GM11168 (cell line): ENCODE measurements around the gene OVAAL.
"Not testable (repeated sequence)": the region's sequence is repeated elsewhere in the genome, so short reads cannot be mapped to it uniquely, and the experiment has no call there.

ENCODE experiments used
- in situ Hi-C: fragments of 300-500 bp; cut with MboI; formaldehyde crosslinking; loops from one replicate; pipeline ENCODE4 v1.12.0; 2022; ENCODE audit warnings: low sequenced_read_pairs; ENCODE audit not compliant: unreplicated experiment

The OVAAL gene

DNA sequence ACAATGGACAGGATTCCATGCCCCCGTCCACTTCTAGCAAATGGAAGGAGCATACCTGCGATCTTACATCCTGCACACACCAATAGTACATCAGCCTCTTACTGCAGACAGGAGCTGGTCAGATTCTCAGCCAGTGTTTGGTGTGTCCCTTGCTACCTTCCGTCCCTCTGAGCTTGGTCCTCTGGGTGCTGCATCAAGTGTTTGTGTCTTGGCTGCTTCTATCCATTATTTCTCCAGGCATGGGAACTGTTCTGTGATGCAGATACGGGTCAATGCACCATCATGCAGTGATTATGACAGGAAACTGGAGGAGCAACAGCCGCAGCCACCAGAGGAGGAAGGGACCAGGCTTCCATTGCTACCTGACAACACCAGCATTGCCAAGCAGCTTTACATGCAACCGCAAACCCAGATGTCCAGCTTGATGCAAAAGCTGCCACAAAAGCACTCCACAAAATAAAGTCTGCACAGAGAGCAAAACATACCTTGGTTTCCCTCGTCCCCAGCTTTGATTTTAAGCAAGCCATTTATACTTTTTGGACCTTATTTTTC, 21.9 kb upstream of the OVAAL start:
- in situ Hi-C loops: loop anchor here (5.0 kb wide), 1 partner anchor 320 kb away; no protein-coding TSS in a partner anchor

DNA sequence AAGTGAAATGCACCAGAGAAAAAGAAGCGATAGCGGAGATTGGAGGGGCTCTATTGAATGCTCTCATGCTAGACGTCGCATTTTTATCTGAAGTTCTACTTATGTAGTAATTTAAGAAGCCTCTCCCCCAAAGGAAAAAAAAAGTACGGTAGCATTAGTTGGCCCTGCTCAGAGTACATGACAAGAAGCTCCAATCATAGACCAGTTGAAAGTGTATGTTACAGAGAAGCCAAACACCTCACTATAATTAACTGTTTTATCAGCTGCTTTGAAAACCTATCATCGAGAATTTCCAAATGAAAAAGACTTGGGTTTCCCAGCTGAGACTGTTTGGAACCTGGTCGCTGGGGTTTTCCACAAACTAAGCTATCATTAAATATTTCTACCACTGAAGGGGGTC, 19.6 kb upstream of the OVAAL start:
- in situ Hi-C loops: loop anchor here (5.0 kb wide), 1 partner anchor 318 kb away; no protein-coding TSS in a partner anchor

DNA sequence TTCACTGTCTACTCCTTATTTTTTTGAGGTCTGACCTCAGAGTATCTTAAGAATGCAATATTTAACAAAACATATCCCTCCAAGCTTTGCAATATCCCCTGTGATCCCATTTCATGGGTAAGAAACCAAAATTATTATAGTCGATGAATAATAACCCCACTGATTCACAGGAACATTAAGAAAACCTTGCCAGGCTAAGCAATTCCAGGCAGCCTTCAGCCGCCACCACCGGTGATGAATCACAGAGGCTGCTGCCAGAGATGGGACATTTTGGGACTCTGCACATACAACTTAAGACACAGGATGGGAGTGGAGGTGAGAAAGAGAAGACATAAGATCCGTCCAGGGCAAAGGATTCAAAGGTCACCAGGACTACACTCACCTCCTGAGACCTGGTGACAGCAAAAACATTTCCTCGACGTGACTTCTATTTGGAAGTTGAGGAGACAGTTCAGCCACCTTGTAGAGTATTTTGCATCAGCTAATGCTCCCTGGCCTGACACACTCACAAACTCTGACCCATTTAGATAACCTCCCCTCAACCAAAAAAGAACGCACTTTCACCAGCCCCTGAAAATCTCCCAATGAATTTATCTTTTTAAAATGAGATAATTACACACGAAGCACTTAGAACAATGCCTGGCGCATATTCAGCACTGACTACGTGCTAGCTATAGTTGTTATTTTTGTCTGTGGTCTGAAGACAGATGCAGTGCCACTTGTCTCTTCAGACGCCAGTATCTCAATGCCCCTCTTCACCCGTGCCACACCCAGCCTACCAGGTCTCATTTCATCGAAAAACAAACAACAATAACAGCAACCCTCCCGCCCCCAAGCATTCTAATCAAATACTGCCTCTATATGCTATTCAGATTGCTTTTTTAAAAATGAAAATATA, 17.8 kb upstream of the OVAAL start:
- in situ Hi-C loops: no loop called here

DNA sequence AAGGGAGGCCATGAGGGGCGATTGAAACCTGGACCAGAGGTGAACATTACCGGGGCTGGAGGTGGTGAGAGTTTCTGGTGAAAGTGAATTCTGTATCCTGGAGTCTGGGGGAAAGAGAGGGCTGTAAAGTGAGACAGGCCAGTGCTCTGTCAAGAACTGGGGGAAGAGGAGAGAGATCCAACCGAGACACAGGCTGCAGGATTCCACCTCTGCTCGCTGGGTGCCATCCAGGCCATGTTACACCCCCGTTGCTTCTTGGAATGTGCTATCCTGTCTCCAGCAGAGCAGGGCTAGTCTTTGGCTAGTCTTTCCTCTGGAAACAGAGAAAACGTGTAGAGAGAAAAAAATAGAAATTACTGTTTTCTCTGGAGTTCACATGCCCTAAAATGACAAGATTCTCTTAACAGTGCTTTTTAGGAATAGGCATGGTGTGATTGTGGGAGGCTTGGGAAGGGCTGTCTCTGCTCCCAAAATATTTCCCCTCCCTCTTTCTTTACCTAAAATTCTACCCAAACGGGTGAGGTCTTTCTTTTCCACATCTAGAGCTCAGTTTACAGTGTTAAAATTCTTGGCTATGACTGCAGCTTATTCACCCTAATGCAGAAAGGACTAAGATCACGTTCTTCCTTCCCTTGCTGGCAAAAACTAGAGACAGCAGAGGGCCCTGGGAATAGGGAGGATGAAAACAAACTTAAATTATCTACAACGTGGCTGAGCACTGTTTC, 16.5 kb upstream of the OVAAL start:
- in situ Hi-C loops: no loop called here

DNA sequence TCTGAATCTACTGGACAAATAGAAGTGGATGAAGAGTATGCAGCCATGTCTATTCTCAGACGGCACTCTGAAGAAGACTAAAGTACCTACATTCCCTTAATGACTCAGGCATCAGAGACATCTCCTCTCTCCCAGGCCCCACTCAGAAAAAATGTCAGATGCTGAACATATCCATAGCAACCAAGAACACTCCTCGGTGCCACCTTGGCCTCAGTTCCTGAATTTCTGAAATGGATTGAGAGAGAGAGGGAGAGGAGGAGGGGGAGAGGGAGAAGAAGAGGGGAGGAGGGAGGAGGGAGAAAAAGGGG, 16.0 kb upstream of the OVAAL start:
- in situ Hi-C loops: no loop called here

DNA sequence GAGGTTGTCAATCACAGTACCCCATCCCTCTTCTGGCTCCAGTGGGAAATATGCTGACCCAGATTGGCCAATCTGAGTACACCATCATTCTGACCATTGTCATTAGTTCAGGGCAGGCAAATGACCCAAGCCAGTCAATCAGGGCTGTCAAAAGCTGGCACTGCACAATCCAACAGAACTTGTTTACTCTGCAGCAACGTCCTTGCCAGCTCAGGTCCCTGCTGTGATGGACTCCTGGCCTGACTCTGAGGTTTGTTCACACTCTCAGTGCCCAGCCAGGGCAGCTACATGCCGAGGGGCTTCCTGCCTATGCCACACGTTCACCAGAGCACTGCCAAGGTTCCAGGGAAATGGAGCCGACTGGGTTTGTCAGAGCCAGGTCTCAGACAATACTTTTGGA, 14.7 kb upstream of the OVAAL start:
- in situ Hi-C loops: no loop called here

DNA sequence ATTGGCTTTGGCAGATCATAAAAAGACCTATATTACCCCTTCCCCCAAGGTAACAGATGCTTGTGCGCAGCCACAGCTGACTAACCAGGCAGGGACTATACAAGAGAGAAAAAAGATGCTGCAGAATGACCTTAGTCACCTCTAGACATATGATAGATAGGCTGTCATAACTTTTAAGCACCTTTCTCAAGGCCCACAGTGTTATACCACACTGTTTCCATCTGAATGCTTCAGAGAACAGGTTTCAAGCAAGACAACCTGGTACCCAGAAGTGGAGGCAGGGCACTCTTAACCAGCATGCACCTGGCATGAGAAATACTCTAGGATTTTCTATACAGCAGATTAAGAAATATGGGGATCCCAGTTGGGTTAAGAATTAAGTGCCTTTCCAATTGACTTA, 12.8 kb upstream of the OVAAL start:
- in situ Hi-C loops: no loop called here

DNA sequence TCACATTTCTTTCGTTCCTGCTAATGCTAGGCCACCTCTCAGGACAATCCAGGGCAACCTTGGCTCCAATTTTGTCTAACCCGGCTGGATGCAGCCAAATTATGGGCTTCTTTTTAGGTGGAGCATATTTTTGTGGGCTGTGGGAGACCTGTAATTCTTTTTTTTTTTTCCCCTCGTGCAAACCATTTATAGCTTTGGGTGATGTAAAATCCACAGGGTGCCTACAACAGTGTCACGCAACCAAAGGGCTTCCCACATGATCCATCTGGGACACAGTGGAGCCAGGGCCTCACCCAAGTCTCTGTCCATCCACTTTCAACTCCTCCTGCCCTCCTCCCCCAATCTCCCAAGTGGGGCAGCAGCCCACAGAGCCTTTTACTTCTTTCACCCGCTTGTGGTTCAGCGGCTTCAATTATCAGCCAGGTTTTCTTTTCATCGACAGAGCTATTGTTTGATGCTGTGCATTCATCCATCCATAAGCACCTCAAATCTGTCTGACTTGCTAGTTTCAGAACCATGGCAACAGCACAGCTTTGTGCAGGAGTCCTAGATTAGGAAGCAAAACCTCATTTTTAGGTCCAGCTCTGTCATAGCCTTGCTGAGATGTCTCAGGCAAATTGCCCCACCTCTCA, 10.0 kb upstream of the OVAAL start:
- in situ Hi-C loops: no loop called here

DNA sequence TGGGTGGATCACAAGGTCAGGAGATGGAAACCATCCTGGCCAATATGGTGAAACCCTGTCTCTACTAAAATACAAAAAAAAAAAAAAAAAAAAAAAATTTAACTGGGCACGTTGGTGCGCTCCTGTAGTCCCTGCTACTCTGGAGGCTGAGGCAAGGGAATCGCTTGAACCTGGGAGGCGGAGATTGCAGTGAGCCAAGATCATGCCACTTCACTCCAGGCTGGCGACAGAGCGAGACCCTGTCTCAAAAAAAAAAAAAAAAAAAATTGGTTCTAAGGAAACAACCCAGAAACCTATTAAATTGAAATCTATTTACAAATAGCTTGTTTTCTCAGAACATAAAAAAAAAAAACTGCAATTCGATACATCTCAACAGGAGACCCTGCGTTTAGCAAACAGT, 9.0 kb upstream of the OVAAL start:
- in situ Hi-C loops: not testable (repeated sequence)

DNA sequence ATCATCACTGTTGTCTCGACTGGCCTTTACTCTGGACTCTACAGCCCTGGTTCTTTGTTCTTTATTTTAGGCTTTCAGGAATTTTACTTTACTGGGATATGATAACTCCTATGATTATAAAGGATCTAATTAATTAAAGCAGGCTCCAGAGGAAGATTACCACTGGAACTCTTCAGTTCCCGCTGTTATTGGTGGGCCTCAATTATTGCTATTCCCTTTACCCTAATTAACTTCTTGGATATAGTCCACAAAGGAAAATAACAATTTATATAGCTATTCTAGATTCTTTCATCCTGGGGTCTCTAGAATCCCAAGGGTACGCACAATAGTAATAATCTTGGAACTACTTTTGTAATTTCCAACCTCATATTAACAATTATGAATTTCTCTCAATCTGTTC, 8.5 kb upstream of the OVAAL start:
- in situ Hi-C loops: no loop called here

DNA sequence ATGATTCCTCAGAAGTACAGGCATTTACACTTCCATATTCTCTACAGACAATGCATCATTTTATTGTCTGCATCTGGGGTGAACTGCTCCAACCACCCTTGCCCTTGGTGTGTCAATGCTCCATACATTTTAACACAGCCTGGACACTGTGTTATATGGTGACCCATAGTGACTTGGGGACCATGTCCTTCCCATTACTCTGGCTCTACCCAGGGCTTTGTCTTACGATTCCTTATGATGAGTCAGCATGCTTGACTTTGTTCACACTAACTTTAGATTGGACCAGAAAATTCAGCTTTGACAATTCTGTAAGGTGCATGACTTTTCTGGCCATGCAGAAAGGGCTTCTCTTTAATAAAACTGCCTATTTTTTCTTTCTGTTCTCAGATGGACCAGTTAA, 6.8 kb upstream of the OVAAL start:
- in situ Hi-C loops: no loop called here

DNA sequence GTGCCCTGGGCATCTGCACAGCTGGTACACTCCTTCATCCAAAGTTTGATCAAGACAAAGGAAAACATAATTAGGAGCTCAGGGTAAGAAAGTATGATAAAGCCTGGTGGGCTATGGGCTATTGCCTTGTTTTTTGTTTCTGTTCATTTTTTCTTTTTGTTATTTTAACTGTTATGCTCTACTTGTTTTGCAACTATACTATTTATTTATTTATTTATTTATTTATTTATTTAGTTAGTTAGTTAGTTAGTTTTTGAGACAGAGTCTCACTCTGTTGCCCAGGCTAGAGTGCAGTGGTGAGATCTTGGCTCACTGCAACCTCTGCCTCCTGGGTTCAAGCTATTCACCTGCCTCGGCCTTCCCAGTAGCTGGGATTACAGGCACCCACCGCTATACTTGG, 5.7 kb upstream of the OVAAL start:
- in situ Hi-C loops: not testable (repeated sequence)

DNA sequence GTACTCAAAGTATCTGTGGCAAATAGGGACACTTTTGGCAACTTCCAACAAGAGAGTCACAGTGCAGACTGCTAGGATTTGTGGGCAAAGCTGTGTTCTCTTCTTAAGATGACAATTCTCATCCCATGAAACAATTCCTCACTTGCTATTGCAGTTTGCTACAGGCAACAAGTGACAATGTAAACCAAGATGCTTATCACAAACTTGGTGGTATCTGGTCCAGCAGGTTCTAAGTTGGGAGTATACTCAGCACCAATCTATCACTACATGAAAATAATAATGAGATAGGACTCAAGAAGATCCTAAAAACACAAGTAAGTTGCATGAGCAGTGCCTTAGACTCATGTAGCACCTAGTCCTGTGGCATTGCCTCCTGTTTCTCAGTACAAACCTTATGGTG, 3.4 kb upstream of the OVAAL start:
- in situ Hi-C loops: no loop called here

DNA sequence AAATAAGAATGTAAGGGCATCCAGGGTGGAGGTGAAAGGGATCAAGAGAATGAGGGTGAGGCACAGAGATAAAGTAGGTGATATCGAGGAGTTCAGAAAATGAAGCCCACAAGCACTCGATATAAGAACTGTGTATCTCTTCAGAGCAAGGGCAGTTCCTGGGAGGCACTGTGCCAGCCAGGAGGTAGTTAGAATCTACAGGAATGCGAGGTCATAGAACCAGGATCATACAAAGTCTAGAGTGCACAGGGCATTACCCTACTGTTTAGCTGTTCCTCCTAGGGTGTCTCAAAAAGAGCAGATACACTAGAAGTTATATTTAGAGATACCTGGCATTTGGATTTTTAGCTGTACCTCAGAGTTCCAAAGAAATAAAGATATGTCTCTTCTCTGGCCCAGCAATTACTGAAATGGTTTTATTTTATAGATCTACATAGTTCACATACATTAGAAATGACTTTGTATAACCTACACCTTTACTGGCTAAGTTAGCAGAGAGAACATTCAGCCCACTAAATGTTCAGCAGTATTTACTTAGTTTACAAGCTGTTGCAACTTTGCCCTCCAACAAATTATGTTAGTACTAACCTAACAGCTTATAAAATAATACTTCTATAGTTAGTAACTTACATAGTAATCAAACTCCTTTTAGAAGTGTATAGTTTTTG, 1.6 kb downstream of the OVAAL start:
- in situ Hi-C loops: no loop called here

DNA sequence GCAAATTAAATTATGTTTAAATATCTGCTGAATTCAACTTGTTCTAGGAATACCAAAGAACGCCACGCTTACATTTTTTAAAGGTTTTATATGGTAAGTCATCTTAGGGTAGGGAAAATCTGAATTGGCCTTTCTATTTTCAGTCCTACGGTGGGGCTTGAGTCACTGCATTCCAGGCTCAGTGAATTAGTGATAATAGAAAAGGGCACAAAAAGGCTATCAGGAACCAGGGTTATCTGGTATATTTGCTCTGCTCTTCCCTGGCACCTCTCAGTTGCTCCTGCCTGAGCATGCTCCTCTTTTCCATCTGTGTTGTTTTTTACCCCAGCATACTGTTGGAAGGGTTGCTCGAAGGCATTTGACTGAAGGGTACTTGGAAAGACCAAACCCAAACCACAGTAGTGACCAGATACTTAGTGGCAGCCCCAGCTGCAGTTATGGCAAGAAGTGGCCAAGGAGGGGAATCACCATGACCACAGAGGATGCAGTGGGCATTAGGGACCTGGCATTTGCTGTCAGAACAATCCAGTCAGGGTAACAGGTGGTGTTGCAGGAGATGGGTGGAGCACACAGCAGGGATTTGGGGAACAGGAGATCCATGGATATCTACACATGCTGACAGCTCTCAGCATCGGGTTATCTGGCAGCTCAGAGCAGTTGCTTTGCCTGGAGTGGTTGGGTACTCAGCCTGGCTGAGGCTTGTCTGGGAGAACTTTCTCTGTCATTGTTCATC, 2.3 kb downstream of the OVAAL start:
- in situ Hi-C loops: no loop called here

DNA sequence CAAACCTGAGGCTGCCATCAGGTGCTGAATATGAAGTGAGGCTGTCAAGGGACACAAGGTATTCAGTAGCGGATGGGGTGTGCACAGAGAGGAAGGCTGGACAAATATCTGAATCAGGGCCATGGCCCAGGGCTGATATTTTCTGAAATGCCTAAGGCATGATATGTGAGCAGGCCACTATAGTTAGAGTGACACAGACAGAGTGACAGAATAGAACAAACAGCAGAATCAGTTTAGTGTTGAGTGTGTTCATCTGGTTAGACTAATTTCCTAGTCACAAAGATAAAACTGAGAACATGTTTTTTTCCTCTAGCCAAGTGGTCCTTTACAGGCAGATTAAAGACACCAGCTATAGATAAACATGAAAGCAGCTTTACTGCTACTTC, 3.9 kb downstream of the OVAAL start:
- in situ Hi-C loops: no loop called here

DNA sequence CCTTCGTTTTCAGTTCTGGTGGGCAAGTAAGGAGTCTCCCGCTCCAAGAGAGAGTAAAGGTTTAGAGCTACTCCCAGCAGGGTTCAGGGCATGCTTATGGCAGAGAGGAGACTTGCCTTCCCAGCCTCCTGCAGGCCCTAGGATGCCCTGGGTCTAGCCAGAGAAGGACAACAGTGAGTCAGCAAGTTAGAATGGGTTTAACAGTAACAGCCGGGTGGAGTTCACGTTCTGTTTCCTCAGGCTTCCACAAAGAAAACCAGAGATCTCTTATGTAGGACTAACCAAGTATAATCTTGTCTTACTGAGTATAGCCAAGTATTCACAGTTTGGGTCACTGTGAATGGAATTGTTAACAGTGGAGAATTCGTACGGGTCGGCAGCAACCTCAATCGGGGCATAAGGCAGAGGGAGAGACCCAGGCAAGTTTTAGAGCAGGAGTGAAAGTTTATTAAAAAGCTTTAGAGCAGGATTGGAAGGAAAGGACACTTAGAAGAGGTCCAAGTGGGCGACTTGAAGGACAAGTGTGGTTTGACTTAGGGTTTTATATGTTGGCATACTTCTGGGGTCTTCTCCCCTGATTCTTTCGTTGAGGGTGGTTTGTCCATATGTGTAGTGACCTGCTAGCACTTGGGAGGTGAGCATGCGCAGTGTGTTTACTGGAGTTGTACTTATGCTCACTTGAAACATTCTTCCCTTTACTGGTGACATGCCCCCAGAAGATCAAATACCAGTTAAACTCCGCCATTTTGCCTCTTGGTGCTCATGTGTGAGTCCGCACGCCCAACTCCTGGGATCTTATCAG, 4.5 kb downstream of the OVAAL start:
- in situ Hi-C loops: no loop called here

DNA sequence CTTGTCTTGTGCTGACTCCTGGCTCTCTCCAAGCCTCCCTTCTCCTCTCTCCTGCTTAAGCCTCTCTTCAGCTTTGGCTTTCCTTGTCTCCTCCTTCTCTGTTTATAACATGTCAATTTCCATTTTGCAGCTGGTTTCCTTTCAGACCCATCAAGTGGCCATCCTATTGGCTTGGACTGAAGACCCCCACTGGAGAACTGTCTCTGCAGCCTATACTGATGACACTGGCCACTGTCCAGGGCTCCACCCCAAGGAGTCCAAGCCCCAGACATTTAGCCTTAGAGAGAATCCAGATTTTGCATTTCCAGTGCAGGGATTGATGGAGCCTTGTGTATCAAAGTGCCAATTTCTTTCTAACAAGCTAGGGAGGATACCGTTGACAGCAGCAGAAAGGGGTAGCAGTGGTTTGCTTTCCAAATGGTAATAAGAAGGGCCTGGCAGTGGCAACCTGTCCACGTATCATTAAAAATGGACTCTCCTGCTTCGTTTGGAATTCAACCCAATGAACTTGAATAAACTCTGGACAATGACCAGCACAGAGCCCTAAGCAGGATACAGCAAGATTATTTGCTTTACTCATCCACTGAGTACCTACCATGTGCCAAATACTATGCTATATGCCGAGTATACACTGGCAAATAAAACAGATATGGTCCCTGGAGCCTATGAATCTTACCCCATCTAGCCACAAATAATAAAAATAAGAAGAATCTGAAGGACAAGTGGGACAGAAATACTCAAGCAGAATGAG, 6.5 kb downstream of the OVAAL start:
- in situ Hi-C loops: no loop called here
